HEK293T (cell line): Measurements from ENCODE around the gene SH3RF2.

Source experiments
- CTCF ChIA-PET: fragments of 350-600 bp; formaldehyde crosslinking; extraction: SDS; loops from one replicate; lab custom pipeline; 2021; ENCODE audit warnings: antibody characterized with exemption, inconsistent platforms; lab: Yijun Ruan, JAX
- POLR2A ChIA-PET: fragments of 350-600 bp; formaldehyde crosslinking; extraction: SDS; loops from one replicate; lab custom pipeline; 2020; ENCODE audit warnings: antibody characterized with exemption, inconsistent platforms; lab: Yijun Ruan, JAX
- DNase-seq: peaks from one replicate; pipeline ENCODE4 v3.0.0; 2012; ENCODE audit warnings: mixed read lengths; ENCODE audit errors: extremely low spot score
- ARNT ChIP-seq: fragments of 450-650 bp; IDR thresholded peaks from 2 replicates; pipeline ENCODE4 v1.6.1; 2017; ENCODE audit warnings: mild to moderate bottlenecking
- BHLHE40 ChIP-seq: fragments of 450-650 bp; IDR thresholded peaks from 2 replicates; pipeline ENCODE4 v1.6.1; 2016; ENCODE audit warnings: mild to moderate bottlenecking, moderate library complexity, borderline replicate concordance
- CTBP1 ChIP-seq: fragments of 450-650 bp; IDR thresholded peaks from 2 replicates; pipeline ENCODE4 v1.6.1; 2016; ENCODE audit warnings: borderline replicate concordance
- ELF4 ChIP-seq: fragments of 450-650 bp; IDR thresholded peaks from 2 replicates; pipeline ENCODE4 v1.6.1; 2017; ENCODE audit warnings: antibody characterized with exemption
- FOXA1 ChIP-seq: fragments of 450-650 bp; IDR thresholded peaks from 2 replicates; pipeline ENCODE4 v1.6.1; 2016; ENCODE audit warnings: mild to moderate bottlenecking
- FOXK2 ChIP-seq: fragments of 450-650 bp; IDR thresholded peaks from 2 replicates; pipeline ENCODE4 v1.6.1; 2016; ENCODE audit warnings: mild to moderate bottlenecking
- FOXM1 ChIP-seq: fragments of 450-650 bp; IDR thresholded peaks from 2 replicates; pipeline ENCODE4 v1.6.1; 2017; ENCODE audit warnings: mild to moderate bottlenecking, borderline replicate concordance
- HDGF ChIP-seq: fragments of 450-650 bp; IDR thresholded peaks from 2 replicates; pipeline ENCODE4 v1.6.1; 2017; ENCODE audit warnings: antibody characterized with exemption, borderline replicate concordance
- L3MBTL2 ChIP-seq: fragments of 450-650 bp; conservative IDR thresholded peaks from 2 replicates; pipeline ENCODE4 v1.6.1; 2016; ENCODE audit warnings: mild to moderate bottlenecking
- LEF1 ChIP-seq: fragments of 450-650 bp; IDR thresholded peaks from 2 replicates; pipeline ENCODE4 v1.6.1; 2017; ENCODE audit warnings: mild to moderate bottlenecking, borderline replicate concordance
- NFRKB ChIP-seq: fragments of 450-650 bp; IDR thresholded peaks from 2 replicates; pipeline ENCODE4 v1.6.1; 2016; ENCODE audit warnings: mild to moderate bottlenecking, moderate library complexity
- SP1 ChIP-seq: fragments of 450-650 bp; IDR thresholded peaks from 2 replicates; pipeline ENCODE4 v1.6.1; 2017
- SUZ12 ChIP-seq: fragments of 450-650 bp; IDR thresholded peaks from 2 replicates; pipeline ENCODE4 v1.6.1; 2016; ENCODE audit warnings: mild to moderate bottlenecking
- TARDBP ChIP-seq: fragments of 450-650 bp; IDR thresholded peaks from 2 replicates; pipeline ENCODE4 v1.6.1; 2016
- ZNF384 ChIP-seq: fragments of 450-650 bp; IDR thresholded peaks from 2 replicates; pipeline ENCODE4 v1.6.1; 2016
- TF ChIP-seq, protein P1 (sequence below): fragments of 450-650 bp; IDR thresholded peaks from 2 replicates; pipeline ENCODE4 v1.6.1; 2016

The SH3RF2 gene

DNA sequence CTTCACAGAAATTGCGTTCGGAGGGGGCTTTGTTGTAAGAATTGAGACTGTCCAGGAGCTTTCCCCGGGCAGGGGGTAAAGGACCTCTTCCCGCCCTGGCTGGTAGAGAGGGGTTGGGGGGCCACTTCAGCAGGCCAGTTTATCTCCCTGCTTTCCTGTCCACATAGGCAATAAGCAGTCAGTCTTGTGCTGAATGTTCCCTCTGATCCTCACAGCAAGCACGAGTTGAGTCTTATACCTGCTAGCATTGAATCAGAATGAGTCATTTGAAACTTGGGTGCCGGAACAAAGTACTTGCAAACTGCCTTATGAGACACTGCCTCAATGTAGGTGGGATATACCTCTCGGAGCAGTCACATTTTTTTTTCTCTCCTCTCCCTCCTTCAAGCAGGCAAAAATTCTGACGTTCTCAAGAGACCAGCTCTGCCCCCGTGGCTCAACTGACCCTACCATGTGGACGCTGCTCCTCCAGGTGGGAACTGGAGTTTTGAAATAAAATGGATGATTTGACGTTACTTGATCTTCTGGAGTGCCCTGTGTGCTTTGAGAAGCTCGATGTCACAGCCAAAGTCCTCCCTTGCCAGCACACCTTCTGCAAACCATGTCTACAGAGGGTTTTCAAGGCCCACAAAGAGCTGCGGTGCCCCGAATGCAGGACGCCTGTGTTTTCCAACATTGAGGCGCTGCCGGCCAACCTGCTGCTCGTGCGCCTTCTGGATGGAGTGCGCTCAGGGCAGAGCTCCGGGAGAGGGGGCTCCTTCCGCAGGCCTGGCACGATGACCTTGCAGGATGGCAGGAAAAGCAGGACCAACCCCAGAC, 1.3 kb downstream of the SH3RF2 start:
- ChIA-PET POLR2A (interaction anchor here (1.0 to 4.1 kb wide), 4 partner anchors 9 to 37 kb away, joined by 3 to 27 read pairs (median 4); no protein-coding TSS in a partner anchor), CTCF (interaction anchor here (0.5 to 2.0 kb wide), 2 partner anchors 103 to 1743 kb away, joined by 4 to 6 read pairs; no protein-coding TSS in a partner anchor)

DNA sequence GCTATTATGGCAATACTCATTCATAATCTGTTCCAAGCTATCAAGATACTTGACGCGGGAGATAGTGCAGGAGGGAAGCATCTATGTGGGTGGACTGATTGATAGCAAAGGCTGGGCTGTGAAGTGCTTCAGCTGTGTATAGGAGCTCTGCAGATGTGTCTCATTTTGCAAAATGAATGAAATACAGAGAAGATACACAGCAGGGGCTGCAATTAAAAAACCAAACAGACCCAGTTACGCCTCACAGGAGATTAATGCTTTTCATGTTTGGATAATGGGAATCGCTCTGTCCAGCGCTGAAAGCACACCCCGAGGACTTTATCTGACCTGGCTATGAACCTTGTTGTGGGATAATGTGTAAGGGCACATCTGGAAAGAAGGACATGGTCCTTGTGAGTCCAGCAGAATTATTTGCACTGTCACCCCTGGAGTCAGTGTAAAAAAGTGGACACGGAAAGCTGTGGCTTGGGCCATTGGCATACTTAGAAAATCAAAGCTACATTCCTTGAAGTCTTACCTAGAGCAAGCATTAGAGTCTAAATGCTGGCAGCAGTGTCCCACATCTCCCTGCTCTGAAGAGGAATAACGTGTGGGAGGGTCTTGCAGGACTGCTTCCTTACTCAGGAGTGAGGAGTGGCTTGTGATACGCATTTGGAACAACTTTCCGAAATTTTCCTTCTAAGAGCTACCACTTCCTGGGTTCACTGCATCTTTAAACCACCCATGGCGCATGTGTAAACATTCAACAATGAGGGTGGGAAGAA, 2.6 kb downstream of the SH3RF2 start:
- ChIA-PET POLR2A (interaction anchor here (0.8 to 4.1 kb wide), 5 partner anchors 7 to 102 kb away, joined by 3 to 27 read pairs (median 3); no protein-coding TSS in a partner anchor), CTCF (interaction anchor here (1.0 to 1.8 kb wide), 4 partner anchors 30 to 102 kb away, joined by 3 to 4 read pairs (median 4); no protein-coding TSS in a partner anchor)
- TF ChIP-seq TARDBP = no peak
- TF ChIP-seq FOXA1 = no peak
- TF ChIP-seq HDGF = no peak
- no peak for TF ChIP-seq ARNT
- no peak for TF ChIP-seq ELF4
- TF ChIP-seq CTBP1 = no peak
- DNase-seq = no peak

More for the DNA sequence above, 1.3 kb downstream of the SH3RF2 start:
- TF ChIP-seq BHLHE40 (no peak), FOXA1 (no peak), SP1 (no peak), TARDBP (no peak), HDGF (no peak), ELF4 (no peak), FOXK2 (no peak), NFRKB (no peak), SUZ12 (no peak), CTBP1 (no peak), L3MBTL2 (no peak; the same call in 1 of the 2 replicates), ARNT (no peak), FOXM1 (no peak), ZNF384 (no peak), LEF1 (no peak)
- TF ChIP-seq, protein P1, sequence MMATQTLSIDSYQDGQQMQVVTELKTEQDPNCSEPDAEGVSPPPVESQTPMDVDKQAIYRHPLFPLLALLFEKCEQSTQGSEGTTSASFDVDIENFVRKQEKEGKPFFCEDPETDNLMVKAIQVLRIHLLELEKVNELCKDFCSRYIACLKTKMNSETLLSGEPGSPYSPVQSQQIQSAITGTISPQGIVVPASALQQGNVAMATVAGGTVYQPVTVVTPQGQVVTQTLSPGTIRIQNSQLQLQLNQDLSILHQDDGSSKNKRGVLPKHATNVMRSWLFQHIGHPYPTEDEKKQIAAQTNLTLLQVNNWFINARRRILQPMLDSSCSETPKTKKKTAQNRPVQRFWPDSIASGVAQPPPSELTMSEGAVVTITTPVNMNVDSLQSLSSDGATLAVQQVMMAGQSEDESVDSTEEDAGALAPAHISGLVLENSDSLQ = no peak
- no peak for DNase-seq

DNA sequence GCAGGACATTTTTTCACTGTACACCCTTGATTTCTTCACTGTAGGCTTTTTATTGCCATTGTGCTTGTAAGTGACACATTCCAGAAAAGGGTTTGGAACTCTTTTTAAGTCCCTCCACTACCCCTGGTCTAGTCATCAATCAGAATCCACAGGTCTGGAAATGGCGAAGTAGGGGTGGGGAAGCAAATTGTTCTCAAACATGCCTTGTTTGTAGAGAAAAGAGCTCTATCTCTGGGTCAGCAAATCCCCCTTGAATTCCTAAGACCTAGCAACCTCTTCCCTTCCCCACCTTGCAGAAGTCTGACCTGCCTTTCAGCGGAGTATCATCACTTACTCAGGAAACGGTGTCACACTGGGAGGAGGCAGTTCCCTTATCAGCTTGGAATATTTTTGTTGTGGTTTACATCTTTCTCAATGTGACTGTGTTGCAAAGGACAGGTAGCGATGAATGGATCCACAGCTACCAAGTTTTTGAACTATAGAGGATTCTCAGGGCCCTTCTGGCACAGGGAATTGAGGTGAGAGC, 3.2 kb downstream of the SH3RF2 start:
- ChIA-PET CTCF (interaction anchor here (1.0 to 1.8 kb wide), 4 partner anchors 30 to 101 kb away, joined by 3 to 4 read pairs (median 4); no protein-coding TSS in a partner anchor), POLR2A (interaction anchor here (0.8 kb wide), 2 partner anchors 21 to 102 kb away, joined by 3 read pairs; no protein-coding TSS in a partner anchor)
- no peak for TF ChIP-seq ARNT
- no peak for TF ChIP-seq SP1
- TF ChIP-seq HDGF = no peak
- no peak for TF ChIP-seq L3MBTL2
- no peak for TF ChIP-seq BHLHE40
- no peak for TF ChIP-seq FOXM1
- no peak for TF ChIP-seq LEF1
- no peak for TF ChIP-seq SUZ12
- TF ChIP-seq NFRKB = no peak
- TF ChIP-seq FOXA1 = no peak
- TF ChIP-seq, protein P1 = no peak
- TF ChIP-seq ELF4 = no peak
- no peak for TF ChIP-seq FOXK2
- no peak for TF ChIP-seq CTBP1
- TF ChIP-seq TARDBP = no peak
- TF ChIP-seq ZNF384 = no peak
- DNase-seq = no peak

DNA sequence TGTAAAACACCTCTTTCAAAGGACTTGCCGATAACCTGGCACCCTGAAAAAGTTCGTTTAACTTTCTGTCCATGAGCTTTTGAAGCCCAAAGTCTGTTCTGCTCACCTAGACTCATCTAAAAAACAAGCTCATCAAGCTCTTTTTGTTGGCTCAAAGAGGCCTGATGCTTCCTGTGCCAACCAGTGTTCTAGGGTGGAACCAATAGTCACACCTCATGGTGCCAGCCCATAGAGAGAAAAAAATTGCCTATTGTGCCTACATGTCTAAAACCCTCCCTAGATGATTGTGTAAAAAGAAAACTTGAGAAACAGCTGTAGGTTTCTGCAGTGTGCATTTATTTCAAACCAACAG, 4.7 kb downstream of the SH3RF2 start:
- POLR2A ChIA-PET = no interaction called here
- no peak for DNase-seq
- TF ChIP-seq, protein P1 = no peak
- no peak for TF ChIP-seq SP1
- no peak for TF ChIP-seq SUZ12
- TF ChIP-seq BHLHE40 = no peak
- TF ChIP-seq FOXM1 = no peak
- TF ChIP-seq FOXA1 = no peak
- no peak for TF ChIP-seq ZNF384
- no peak for TF ChIP-seq ARNT
- TF ChIP-seq FOXK2 = no peak
- no peak for TF ChIP-seq L3MBTL2
- no peak for TF ChIP-seq LEF1
- no peak for TF ChIP-seq NFRKB
- TF ChIP-seq TARDBP = no peak
- TF ChIP-seq CTBP1 = no peak
- TF ChIP-seq HDGF = no peak
- TF ChIP-seq ELF4 = no peak
- CTCF ChIA-PET = interaction anchor here (0.7 to 1.0 kb wide), 3 partner anchors 8 to 100 kb away, joined by 3 read pairs; no protein-coding TSS in a partner anchor
